Activated T-cell treated with anti-CD3 and anti-CD28 coated beads, Interleukin-2, amount 50 U/mL, for 72 hours (primary cell): ENCODE data around the gene HOXB3. TPM values are rescaled to one million over a fixed set of nuclear protein-coding genes. Genes with fewer than 3 reads are reported as not detected.

Source experiments
- ATAC-seq, 2 donors: fragments of 150-1000 bp; cut with Tn5 transposase; replicated peaks in 1 of 2; 2 replicates each; pipeline ENCODE4 v1.10.0; 2021; ENCODE audit warnings: moderate library complexity in 2 of 2, mild to moderate bottlenecking in 1 of 2
- DNase-seq, 2 donors: peaks; one replicate each; pipeline ENCODE4 v3.0.0; 2021 to 2022; ENCODE audit warnings: mixed read lengths in 1 of 2
- H3K27ac Mint-ChIP-seq: one replicate; pipeline ENCODE4 v1.8.0; 2022; ENCODE audit warnings: mild to moderate bottlenecking, moderate library complexity, mixed read lengths
- H3K27me3 Mint-ChIP-seq: one replicate; pipeline ENCODE4 v1.8.0; 2022; ENCODE audit warnings: low read depth, mixed read lengths
- H3K36me3 Mint-ChIP-seq, 2 donors: one replicate each; pipeline ENCODE4 v1.8.0; 2022; ENCODE audit warnings: mixed read lengths in 2 of 2, mild to moderate bottlenecking in 1 of 2; ENCODE audit not compliant: insufficient read depth in 2 of 2
- H3K4me1 Mint-ChIP-seq: one replicate; pipeline ENCODE4 v1.8.0; 2022; ENCODE audit warnings: low read depth, mixed read lengths
- H3K4me3 Mint-ChIP-seq, 2 donors: one replicate each; pipeline ENCODE4 v1.8.0; 2022; ENCODE audit warnings: mild to moderate bottlenecking in 2 of 2, mixed read lengths in 2 of 2, moderate library complexity in 2 of 2
- H3K9me3 Mint-ChIP-seq, 2 donors: one replicate each; pipeline ENCODE4 v1.8.0; 2022; ENCODE audit warnings: mixed read lengths in 2 of 2
- total RNA-seq, 2 donors: library from RNA; stranded (reverse); gene quantifications; one replicate each; pipeline ENCODE4 v1.2.3, GENCODE V29; 2022

The HOXB3 gene
- total RNA-seq, 2 donors from 2014 or later = 2.9 to 8.1 TPM

DNA sequence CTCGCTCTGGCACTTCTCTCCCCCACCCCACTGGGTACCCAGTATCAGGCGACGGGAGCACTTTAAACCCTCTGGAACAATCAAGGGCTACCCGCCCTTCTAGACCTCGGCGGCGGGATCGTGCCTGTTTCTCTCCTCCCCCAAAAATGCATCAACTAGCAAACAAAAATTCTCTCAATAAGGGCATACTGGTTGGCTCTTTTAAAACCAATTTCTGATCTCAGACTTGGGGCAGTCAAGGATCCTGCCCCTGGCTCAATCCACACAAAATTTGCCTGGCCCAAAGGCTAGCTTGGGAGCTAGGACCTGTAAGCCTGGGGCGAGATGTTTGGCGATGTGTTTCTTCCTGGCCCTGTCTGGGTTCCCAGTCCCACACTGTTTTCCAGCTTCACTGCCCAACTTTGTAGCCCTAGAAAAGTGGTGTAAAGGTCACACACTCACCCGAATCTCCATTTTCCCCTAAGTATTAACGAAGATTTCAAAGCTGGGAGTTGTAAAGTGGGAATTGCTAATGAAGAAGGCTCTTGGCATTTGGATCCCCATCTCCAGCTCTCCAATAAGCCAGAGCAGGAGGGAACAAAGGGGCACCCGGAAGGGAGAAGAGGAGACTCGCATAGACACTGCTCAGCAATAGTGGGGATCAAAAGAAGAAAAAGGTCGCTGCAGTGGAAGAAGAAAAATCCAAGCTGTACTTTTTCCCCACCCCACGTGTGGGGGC is 30.8 kb downstream of the HOXB3 start:
- DNase-seq (no peak), ATAC-seq (no peak)
- Mint-ChIP-seq H3K27ac (no peak overlapping the region), H3K27me3 (peaks cover 29% of the 10 kb centered on the region), H3K9me3 (no peaks in the 10 kb centered on the region), H3K4me3 (no peak overlapping the region), H3K4me1 (peaks cover 4% of the 10 kb centered on the region), H3K36me3 (peaks cover 0 to 2% of the 10 kb centered on the region in 2 donors)

DNA sequence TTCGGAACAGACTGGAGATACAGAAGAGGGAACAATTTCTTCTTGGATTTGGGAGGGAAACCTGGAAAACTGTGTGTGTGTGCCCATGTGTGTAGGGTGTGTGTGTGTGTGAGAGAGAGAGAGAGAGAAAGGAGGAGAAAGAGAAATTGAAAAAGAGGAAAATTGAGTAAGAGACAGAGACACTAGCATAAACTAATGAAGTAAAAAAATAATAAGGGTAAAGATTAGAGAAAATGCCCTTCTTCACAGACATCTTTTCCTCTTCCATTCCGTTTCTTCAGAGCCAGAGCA is 31.3 kb downstream of the HOXB3 start:
- H3K4me3 Mint-ChIP-seq = no peak overlapping the region
- DNase-seq (no peak), ATAC-seq (no peak)
- peaks cover 4% of the 10 kb centered on the region for H3K4me1 Mint-ChIP-seq
- H3K27ac Mint-ChIP-seq = no peak overlapping the region
- peaks cover 28% of the 10 kb centered on the region for H3K27me3 Mint-ChIP-seq
- no peaks in the 10 kb centered on the region for H3K9me3 Mint-ChIP-seq
- peaks cover 0 to 2% of the 10 kb centered on the region in 2 donors for H3K36me3 Mint-ChIP-seq

DNA sequence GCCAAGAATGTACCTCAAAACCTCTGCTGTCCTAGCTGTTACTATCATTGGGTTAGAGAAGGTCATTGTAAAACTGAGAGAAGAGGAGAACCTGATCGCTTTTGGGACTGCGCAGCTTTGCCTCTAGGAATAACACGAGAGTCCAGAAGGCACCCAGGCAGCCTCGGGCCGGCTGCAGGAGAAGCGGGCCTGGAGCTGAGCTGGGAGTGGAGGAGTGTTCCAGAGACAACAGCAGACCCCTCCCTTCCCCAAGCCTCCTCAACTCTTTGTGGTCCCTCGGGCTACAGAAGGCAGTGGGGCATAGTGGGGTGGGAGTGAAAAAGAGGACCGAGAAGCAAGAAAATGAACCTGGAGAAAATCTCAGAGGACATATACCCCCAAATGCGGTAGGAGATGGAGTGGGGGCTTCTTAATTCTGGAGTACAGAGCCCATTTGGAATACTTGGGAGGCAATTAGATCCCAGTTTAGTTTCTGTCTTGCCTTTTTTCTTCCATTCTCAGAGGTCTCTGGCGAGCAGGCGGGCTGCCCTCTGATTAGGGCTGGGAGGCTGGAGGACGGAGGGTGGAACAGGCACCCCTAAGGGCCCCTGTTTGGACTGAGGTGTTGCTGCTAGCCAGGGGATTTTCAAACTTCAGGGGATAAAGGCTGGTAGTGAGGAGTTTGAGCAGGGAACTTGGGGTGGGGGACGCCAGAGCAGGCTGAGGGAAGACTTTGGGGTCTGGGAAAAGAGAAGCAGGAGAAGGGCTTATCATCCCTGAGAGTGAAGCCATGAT is 31.8 kb downstream of the HOXB3 start:
- DNase-seq = no peak
- Mint-ChIP-seq H3K4me1 (peaks cover 4% of the 10 kb centered on the region), H3K36me3 (peaks cover 0 to 2% of the 10 kb centered on the region in 2 donors), H3K27ac (no peak overlapping the region), H3K4me3 (no peak overlapping the region), H3K27me3 (peaks cover 23% of the 10 kb centered on the region), H3K9me3 (no peaks in the 10 kb centered on the region)
- no peak for ATAC-seq

DNA sequence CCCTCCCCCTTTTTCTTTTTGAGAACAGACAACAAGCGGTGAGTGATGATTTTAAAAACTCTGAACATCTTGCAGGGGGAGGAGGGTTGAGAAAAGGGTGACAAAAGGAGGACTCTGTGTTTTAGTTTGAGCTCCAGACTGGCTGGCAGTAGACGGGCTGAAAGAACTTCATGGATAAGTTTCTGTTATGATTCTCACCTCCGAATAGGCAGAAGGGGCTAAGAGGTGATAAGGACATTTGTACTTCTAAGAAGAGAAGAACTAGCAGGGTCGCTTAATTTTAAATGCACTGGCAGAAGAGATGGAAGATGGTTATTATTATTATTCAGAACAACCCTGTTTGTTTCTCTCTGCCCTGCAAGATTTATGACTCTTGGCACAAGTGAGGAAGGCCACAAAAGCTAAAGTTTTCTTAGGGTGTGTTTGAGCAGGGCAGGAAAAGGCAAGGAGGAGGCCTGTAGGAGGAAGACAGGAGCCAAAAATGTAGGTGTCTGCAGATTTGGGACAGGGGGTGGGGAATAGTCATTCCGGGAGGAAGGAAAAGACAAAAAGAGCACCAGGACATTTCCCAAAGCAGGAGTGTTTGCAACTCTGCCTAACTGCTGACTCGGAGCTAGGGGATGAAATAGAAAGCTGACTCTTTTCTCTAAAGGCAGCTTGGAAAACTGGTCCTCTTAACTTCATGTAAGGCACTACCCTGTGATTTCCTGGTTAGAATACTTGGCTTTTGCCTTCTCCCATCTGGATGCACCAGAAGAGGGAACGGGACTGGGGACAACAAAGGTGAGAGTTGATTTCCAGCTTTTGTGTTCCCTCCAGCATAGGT is 33.3 kb downstream of the HOXB3 start:
- peaks cover 16% of the 10 kb centered on the region for H3K27me3 Mint-ChIP-seq
- H3K36me3 Mint-ChIP-seq = peaks cover 0 to 2% of the 10 kb centered on the region in 2 donors
- peaks cover 4% of the 10 kb centered on the region for H3K4me1 Mint-ChIP-seq

DNA sequence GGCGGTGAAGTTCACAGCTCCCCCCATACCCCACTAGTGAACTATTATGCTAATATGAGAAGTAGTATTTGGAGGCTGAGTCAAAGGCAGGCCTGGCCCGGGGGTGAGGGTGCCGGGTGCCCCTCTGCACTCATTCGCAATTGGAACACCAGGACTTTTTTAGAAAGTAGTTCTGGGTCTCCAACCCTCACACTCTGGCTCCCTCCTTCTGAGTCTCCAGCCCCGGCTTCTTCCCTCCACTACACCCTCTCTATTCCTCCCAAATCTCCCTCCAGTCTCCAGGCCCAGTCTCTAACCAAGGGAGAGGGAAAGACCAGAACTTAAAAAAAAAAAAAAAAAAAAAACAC is 33.8 kb downstream of the HOXB3 start:
- Mint-ChIP-seq H3K4me1 (peaks cover 4% of the 10 kb centered on the region), H3K27me3 (peaks cover 16% of the 10 kb centered on the region), H3K9me3 (no peaks in the 10 kb centered on the region), H3K4me3 (peak overlapping the region; percentile 54 to 67), H3K27ac (no peak overlapping the region), H3K36me3 (peaks cover 0 to 2% of the 10 kb centered on the region in 2 donors)
- no peak for ATAC-seq
- DNase-seq = no peak

More for the DNA sequence above, 33.3 kb downstream of the HOXB3 start:
- DNase-seq (no peak), ATAC-seq (no peak)
- H3K27ac Mint-ChIP-seq = no peak overlapping the region
- H3K9me3 Mint-ChIP-seq = no peaks in the 10 kb centered on the region
- peak overlapping the region; percentile 54 to 67 for H3K4me3 Mint-ChIP-seq

DNA sequence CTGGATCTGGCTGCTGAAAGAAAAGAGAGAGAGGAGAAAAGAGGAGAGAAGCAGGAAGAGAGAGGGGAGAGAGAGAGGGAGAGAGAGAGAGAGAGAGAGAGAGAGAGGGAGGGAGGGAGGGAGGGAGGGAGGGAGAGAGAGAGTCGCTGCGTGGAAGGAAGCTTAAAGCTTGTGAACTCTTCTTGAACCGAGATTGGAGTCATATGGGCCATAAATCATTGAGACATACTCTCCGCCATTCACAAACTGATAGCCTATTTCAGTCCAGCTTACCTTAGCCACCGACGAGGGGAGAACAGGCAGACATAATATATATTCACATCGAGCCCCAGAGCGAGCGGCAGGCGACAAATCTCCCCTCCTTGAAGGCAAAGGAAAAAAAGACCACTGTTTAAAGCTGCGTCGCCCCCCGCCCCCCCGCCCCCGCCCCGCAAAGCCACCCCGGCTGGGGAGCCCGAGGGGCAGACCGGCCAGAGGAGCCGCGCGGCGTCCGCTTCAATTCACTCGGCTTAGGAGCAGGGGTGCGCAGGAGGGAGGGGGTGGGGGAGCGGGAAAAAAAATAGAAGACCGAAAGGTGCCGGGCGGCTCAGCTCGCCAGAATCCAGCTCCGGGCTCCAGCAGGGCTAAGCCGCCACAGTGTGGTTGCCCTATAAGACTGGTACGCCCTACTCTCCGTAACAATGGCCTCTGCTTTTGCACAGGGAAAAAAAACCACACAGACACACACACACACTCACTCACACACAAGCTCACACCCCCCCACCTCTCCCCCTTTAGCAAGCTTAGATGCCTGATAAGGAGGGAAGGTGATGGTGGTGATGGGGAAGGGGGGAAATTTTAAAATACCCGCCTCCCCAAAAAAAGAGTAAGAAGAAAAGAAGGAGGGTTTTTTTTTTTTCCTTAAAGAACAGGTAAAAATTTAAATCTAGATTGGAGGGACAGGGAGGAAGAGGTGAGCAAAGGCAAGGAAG is 34.5 kb downstream of the HOXB3 start:
- H3K9me3 Mint-ChIP-seq = no peaks in the 10 kb centered on the region
- DNase-seq = no peak

DNA sequence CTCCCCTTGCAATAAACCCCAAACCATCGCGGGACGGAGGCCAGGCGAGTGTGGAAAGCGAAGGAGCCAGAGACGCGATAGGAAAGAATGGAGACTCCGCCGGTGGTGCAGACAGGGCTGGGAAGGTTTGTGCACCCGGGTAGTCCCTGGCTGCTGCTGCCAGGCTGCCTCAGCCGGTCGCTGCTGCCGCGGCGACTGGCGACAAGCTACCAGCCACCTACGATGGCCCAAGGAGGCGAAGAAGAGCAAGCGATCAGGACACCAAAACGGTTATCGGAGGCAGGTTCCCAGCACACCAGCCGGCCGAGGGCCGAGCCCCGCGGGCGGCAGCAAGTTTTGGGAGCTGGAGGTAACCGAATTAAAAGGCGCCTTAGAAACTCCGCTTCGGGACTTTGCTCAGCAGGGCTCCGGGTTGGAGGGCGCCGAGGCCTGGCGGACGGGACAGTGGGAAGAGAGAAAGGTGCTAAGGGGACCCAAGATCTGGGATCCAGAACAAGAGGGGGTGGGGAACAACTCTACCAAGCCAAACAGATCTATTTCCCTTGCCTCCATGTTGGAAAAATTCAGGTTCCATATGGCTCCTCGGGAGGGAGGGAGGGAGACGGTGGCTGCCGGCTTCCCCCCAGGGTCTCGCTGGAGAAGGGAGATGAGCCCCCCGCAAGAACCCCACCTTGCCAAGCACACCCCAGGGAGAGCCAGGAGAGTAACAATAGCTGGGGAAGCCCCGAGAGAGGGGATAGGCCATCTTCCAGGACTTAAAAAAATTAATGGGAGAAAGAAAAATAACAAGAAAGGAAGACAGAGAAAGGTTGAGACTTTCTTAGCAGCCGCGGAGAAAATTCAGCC is 35.4 kb downstream of the HOXB3 start:
- Mint-ChIP-seq H3K4me3 (peak overlapping the region; percentile 82 to 92), H3K9me3 (no peaks in the 10 kb centered on the region), H3K27me3 (peaks cover 16% of the 10 kb centered on the region), H3K4me1 (peaks cover 4% of the 10 kb centered on the region), H3K27ac (peak overlapping the region; percentile 14), H3K36me3 (peaks cover 0 to 2% of the 10 kb centered on the region in 2 donors)
- no peak for ATAC-seq
- DNase-seq = no peak

More for the DNA sequence above, 34.5 kb downstream of the HOXB3 start:
- peak; percentile 54 to 77 for ATAC-seq
- peaks cover 0 to 2% of the 10 kb centered on the region in 2 donors for H3K36me3 Mint-ChIP-seq
- peak overlapping the region; percentile 79 for H3K27ac Mint-ChIP-seq
- H3K4me3 Mint-ChIP-seq = peak overlapping the region; percentile 82 to 92
- H3K4me1 Mint-ChIP-seq = peaks cover 4% of the 10 kb centered on the region
- peaks cover 16% of the 10 kb centered on the region for H3K27me3 Mint-ChIP-seq

DNA sequence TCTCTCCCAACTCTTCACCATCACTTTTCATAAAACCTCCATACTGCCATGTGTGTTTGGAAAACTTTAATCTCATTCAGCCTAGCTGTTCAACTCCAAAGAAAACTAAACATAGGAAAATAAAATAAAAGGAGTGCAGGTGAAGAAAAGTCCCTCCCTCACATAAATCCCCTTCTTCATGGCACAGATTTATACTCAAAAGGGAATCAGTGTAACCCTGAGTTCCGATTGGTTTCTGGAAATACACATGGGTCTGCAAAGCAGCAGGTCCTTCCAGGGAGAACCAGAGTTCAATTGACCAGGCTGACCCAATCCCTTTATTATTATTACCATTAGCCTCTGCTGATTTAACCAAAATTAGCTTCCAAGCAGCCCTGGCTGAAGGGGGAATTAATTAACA is 36.2 kb downstream of the HOXB3 start:
- H3K4me3 Mint-ChIP-seq = no peak overlapping the region
- no peak overlapping the region for H3K27ac Mint-ChIP-seq
- H3K4me1 Mint-ChIP-seq = peaks cover 4% of the 10 kb centered on the region
- DNase-seq = no peak
- peaks cover 16% of the 10 kb centered on the region for H3K27me3 Mint-ChIP-seq
- peaks cover 0 to 2% of the 10 kb centered on the region in 2 donors for H3K36me3 Mint-ChIP-seq
- H3K9me3 Mint-ChIP-seq = no peaks in the 10 kb centered on the region
- no peak for ATAC-seq

DNA sequence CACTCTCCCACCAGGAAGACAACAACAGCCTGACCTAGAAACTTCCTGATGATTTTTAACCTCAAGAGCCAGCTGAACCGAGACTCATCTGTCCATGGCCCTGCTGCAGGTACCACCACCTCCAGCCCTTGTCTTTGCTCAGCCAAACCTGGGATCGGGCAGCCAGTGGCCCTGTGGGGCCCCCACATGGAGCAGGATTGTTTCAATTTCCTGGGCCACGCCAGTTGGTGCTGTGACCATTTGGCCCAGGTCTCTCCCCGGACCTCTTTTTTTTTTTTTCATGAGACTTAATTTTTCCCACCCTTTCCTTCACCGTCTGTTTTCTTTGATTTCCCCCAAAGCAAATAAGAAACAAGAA is 36.9 kb downstream of the HOXB3 start:
- no peaks in the 10 kb centered on the region for H3K9me3 Mint-ChIP-seq
- DNase-seq (no peak), ATAC-seq (no peak)
- H3K4me3 Mint-ChIP-seq = no peak overlapping the region
- H3K36me3 Mint-ChIP-seq = peaks cover 0 to 2% of the 10 kb centered on the region in 2 donors
- peaks cover 16% of the 10 kb centered on the region for H3K27me3 Mint-ChIP-seq
- H3K4me1 Mint-ChIP-seq = peaks cover 10% of the 10 kb centered on the region
- no peak overlapping the region for H3K27ac Mint-ChIP-seq

DNA sequence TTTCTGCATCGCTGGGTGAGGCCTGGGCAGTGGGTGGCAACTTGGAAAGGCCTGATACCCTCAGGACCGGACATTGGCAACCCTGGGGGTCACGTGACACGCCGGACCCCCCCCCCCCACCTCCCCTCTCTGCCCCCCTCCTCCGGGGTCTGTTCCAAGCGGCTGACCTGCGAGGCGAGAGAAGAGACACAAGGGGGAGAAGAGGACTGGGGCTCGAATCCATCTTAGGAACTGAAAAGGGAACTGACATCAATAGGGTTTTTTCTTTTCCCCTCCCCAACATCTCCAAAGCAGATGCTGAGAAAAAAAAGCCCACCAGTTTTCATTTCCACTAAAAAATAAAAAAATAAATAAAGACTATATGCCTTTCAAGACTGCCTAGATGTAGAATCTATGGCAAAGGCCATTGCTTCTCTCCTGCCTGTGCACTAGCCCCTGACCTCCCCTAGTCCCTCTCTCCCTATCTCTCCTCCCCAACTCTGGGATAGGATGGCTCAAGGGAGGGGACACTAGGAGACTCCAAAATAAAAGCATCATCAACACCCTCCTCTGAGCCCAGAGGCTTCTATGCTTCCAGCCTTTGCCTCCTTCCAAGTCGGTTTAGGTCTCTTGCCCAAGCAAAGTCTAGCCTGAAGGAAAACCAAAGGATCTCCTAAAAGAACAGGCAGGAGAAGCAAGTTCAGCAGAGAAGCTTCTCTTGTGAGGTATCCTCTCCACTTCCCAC is 37.4 kb downstream of the HOXB3 start:
- Mint-ChIP-seq H3K36me3 (peaks cover 0 to 2% of the 10 kb centered on the region in 2 donors), H3K27me3 (peaks cover 16% of the 10 kb centered on the region), H3K4me3 (no peak overlapping the region), H3K27ac (no peak overlapping the region), H3K9me3 (no peaks in the 10 kb centered on the region), H3K4me1 (peaks cover 15% of the 10 kb centered on the region)
- ATAC-seq (no peak), DNase-seq (no peak)
